Calu3 (cell line): ENCODE measurements around the gene USP13. TPM values are rescaled to one million over a fixed set of nuclear protein-coding genes. Genes with fewer than 3 reads are reported as not detected.

Experiments used
- BruUV-seq: library from RNA; stranded (reverse); fragments of 400-500 nt; replicated peaks from 2 replicates; lab custom pipeline; 2021; lab: Mats Ljungman, UMichigan
- CTCF ChIA-PET: fragments of 300-600 bp; sonication (Branson Sonifier 250); formaldehyde crosslinking; loops from one replicate; lab custom pipeline; 2022; ENCODE audit warnings: antibody characterized with exemption; lab: Charles Lee
- DNase-seq: peaks from one replicate; pipeline ENCODE4 v3.0.0; 2022
- H3K27ac Mint-ChIP-seq: one replicate; pipeline ENCODE4 v1.8.0; 2022; ENCODE audit warnings: mixed read lengths; ENCODE audit not compliant: unreplicated experiment
- H3K27me3 Mint-ChIP-seq: one replicate; pipeline ENCODE4 v1.8.0; 2022; ENCODE audit warnings: mixed read lengths; ENCODE audit not compliant: unreplicated experiment
- H3K36me3 Mint-ChIP-seq: one replicate; pipeline ENCODE4 v1.8.0; 2022; ENCODE audit warnings: mild to moderate bottlenecking, moderate library complexity, mixed read lengths; ENCODE audit not compliant: insufficient read depth, unreplicated experiment
- H3K4me1 Mint-ChIP-seq: one replicate; pipeline ENCODE4 v1.8.0; 2022; ENCODE audit warnings: mild to moderate bottlenecking, low read depth, mixed read lengths; ENCODE audit not compliant: unreplicated experiment
- H3K4me3 Mint-ChIP-seq: one replicate; pipeline ENCODE4 v1.8.0; 2022; ENCODE audit warnings: mild to moderate bottlenecking, low read depth, moderate library complexity, mixed read lengths; ENCODE audit not compliant: unreplicated experiment
- H3K9me3 Mint-ChIP-seq: one replicate; pipeline ENCODE4 v1.8.0; 2022; ENCODE audit warnings: low read depth, mixed read lengths; ENCODE audit not compliant: unreplicated experiment
- intact Hi-C: fragments of 100-400 bp; cut with micrococcal nuclease; formaldehyde crosslinking; loops from one replicate; pipeline ENCODE4 v1.10.0; 2022; ENCODE audit not compliant: unreplicated experiment
- total RNA-seq: library from RNA; stranded (reverse); gene quantifications from 2 replicates; pipeline ENCODE4 v1.2.3, GENCODE V29; 2022
- TF ChIP-seq, protein P1 (sequence below): fragments of 200-600 bp; IDR thresholded peaks from one replicate; pipeline ENCODE4 v1.8.0; 2022; ENCODE audit warnings: antibody characterized with exemption; ENCODE audit not compliant: unreplicated experiment

USP13 gene
- total RNA-seq, 1 experiment from 2014 or later: 29.8 TPM

DNA sequence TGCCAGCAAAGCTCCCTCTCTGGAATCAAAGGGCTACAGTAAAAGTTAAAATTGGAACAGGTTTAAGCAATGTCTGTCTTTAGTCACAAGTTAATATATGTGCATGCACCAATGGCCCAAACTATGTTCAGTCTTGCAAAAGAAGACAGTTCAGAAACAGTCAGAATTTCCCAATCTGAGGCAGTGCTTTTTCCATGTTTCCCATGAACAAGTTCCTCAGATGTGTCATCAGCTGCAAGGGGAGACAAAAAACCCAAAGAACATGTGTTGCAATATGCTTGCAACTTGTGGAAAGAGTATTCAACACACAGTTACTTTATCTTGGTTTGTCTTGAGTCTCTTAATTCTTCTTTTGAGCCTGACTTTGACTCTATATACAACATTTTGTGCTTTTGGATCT lies 148.4 kb downstream of the USP13 start:
- no peaks in the 10 kb centered on the region for H3K4me1 Mint-ChIP-seq
- no peak overlapping the region for H3K4me3 Mint-ChIP-seq
- BruUV-seq: no TSS peak
- H3K36me3 Mint-ChIP-seq: no peaks in the 10 kb centered on the region
- CTCF ChIA-PET: no interaction called here
- DNase-seq: no peak
- no peaks in the 10 kb centered on the region for H3K27me3 Mint-ChIP-seq
- H3K9me3 Mint-ChIP-seq: no peaks in the 10 kb centered on the region
- H3K27ac Mint-ChIP-seq: no peak overlapping the region
- intact Hi-C loops: no loop called here
- TF ChIP-seq, protein P1, sequence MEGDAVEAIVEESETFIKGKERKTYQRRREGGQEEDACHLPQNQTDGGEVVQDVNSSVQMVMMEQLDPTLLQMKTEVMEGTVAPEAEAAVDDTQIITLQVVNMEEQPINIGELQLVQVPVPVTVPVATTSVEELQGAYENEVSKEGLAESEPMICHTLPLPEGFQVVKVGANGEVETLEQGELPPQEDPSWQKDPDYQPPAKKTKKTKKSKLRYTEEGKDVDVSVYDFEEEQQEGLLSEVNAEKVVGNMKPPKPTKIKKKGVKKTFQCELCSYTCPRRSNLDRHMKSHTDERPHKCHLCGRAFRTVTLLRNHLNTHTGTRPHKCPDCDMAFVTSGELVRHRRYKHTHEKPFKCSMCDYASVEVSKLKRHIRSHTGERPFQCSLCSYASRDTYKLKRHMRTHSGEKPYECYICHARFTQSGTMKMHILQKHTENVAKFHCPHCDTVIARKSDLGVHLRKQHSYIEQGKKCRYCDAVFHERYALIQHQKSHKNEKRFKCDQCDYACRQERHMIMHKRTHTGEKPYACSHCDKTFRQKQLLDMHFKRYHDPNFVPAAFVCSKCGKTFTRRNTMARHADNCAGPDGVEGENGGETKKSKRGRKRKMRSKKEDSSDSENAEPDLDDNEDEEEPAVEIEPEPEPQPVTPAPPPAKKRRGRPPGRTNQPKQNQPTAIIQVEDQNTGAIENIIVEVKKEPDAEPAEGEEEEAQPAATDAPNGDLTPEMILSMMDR: no peak

DNA sequence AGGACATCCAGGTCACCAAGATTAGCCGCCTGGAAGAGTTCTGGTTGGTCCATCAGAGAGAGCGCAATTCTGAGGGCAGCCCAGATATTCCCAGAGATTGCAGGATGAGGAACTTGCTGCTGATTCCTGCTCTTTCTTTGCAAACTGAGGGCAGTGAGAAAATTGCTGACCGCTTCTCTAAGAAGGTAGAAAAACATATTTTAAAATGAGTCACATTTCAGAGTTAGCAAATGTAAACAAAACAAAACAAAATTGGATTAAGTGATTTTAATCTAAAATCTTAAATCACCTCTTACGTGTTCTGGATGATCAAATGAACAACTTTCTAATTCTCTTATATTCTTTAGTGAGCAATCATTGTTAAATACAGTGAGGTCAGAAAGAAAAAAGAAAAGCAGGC lies 149.0 kb downstream of the USP13 start:
- no TSS peak for BruUV-seq
- TF ChIP-seq, protein P1: no peak
- no peak for DNase-seq
- Mint-ChIP-seq H3K4me1 (no peaks in the 10 kb centered on the region), H3K9me3 (no peaks in the 10 kb centered on the region), H3K27ac (no peak overlapping the region), H3K27me3 (no peaks in the 10 kb centered on the region), H3K4me3 (no peak overlapping the region), H3K36me3 (no peaks in the 10 kb centered on the region)
- CTCF ChIA-PET: no interaction called here
- intact Hi-C loops: no loop called here

DNA sequence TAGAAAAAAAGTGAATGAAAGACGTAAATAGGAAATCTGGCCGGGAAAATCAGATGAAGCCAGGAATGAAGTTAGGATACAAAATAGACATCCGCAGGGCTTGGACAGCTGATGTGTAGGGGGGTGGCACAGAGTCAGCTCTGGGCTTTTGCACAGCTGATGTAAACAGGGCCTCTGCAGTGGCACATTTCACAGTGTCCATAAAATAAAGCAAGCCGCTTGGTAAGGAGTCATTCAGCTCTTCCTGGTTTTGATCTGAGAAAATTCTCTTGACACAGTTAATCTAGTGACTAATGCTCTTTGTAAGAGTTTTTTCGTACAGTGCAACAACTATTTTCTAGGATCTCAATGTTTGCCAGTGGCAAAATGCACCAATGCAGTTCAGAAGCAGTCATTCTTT lies 153.3 kb downstream of the USP13 start:
- Mint-ChIP-seq H3K4me3 (no peak overlapping the region), H3K36me3 (no peaks in the 10 kb centered on the region), H3K27ac (no peak overlapping the region), H3K4me1 (peaks cover 4% of the 10 kb centered on the region), H3K27me3 (no peaks in the 10 kb centered on the region), H3K9me3 (no peaks in the 10 kb centered on the region)
- DNase-seq: no peak
- intact Hi-C loops: no loop called here
- BruUV-seq: no TSS peak
- CTCF ChIA-PET: no interaction called here
- TF ChIP-seq, protein P1: no peak

GRCh38 chr3:179807588-179807987 lies 154.7 kb downstream of the USP13 start:
- no peak for DNase-seq
- Mint-ChIP-seq H3K27me3 (no peaks in the 10 kb centered on the region), H3K9me3 (no peaks in the 10 kb centered on the region), H3K4me3 (no peak overlapping the region), H3K27ac (no peak overlapping the region), H3K4me1 (peaks cover 11% of the 10 kb centered on the region), H3K36me3 (no peaks in the 10 kb centered on the region)
- BruUV-seq: no TSS peak
- CTCF ChIA-PET: interaction anchor here (1.5 kb wide), 1 partner anchor 22 kb away, joined by 4 read pairs; no protein-coding TSS in a partner anchor
- intact Hi-C loops: no loop called here
- TF ChIP-seq, protein P1: no peak
